ENCODE results near the gene OPA3. TPM values are rescaled to one million over a fixed set of nuclear protein-coding genes. Genes with fewer than 3 reads are reported as not detected.
"Not testable (repeated sequence)": the region's sequence is repeated elsewhere in the genome, so short reads cannot be mapped to it uniquely, and the experiment has no call there.

OPA3 gene
- total RNA-seq, 1 donor from 2014 or later, result 24.5 TPM

DNA sequence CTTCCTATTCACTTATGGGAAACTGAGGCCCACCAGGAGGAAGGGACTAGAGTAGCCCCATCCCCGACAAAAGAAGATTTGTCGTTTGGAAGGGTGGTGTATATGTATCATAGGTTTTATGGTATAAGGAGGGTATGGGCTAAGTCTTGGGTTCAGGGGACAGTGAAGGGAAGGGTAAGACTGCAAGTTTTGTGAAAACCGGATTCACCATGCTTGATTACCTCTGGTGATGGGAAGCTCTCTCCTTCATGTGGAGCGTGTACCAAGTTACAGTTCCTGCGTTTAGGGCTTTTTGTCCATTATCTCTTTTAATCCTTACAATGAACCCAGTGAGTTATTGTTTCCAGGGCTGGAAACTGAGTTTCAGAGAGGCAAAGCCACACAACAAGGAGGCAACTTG, 73.5 kb downstream of the OPA3 start:
- ATAC-seq, result no peak
- intact Hi-C loops (cut with DNase I), result no loop called here

DNA sequence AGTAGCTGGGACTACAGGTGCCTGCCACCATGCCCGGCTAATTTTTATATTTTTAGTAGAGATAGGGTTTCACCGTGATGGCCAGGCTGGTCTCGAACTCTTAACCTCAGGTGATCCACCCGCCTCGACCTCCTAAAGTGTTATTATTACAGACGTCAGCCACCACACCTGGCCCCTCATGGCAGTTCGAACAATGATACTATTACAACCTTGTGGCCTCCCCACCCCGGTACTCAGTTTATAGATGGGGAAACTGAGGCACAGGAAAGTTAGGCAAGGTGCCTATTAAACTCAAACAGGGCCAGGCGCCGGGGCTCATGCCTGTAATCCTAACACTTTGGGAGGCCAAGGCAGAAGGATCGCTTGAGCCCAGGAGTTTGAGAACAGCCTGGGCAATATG, 74.2 kb downstream of the OPA3 start:
- ATAC-seq; DNase-seq (ENCODE audit: missing footprints); intact Hi-C loops (cut with DNase I): not testable (repeated sequence)

More for the DNA sequence above, 73.5 kb downstream of the OPA3 start:
- DNase-seq (ENCODE audit: missing footprints), result no peak

GRCh38 chr19:45509692-45510015, 74.9 kb downstream of the OPA3 start:
- no peak for ATAC-seq
- DNase-seq (ENCODE audit: missing footprints), result no peak
- intact Hi-C loops (cut with DNase I), result loop anchor here (5.0 kb wide), 1 partner anchor 93 kb away; the partner anchor contains the start of gene GPR4

- intact Hi-C loops (cut with DNase I), result loop anchor here (5.0 kb wide), 1 partner anchor 93 kb away; the partner anchor contains the start of gene GPR4
- DNase-seq (ENCODE audit: missing footprints), result peak; percentile 91
- peak; percentile 35 for ATAC-seq
Observed at GRCh38 chr19:45508861-45509691, 75.5 kb downstream of the OPA3 start.

- ATAC-seq (peak; percentile 2), DNase-seq (ENCODE audit: missing footprints) (no peak)
- intact Hi-C loops (cut with DNase I), result loop anchor here (5.0 kb wide), 1 partner anchor 94 kb away; the partner anchor contains the start of gene GPR4
Observed at GRCh38 chr19:45508417-45508860, 76.2 kb downstream of the OPA3 start.

DNA sequence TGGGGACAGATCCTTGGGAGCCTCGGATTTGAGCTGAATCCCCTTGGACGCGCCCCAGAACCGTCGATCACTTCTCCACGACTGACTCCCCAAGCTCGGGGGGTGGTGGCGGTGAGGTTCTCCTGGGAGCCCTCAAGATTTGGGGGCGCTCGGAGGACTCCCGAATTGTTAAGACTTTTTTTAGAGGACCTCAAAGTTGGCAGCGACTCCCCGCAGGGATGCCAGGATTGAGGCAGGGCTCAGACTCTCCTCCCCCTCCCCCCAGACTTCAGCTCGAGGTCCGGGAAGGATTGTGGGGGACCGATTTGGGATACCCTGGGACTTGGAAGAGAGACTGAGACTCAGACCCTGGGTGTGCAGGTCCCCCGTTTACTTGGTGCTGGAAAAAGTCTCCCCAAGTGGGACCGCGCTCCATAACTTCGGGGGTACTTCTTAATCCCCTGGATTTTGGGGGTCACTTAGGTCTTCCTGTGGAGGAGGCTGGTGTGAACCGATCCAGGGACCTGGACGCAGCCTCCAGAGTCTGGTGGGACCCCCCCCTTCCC, 76.7 kb downstream of the OPA3 start:
- ATAC-seq, result no peak
- intact Hi-C loops (cut with DNase I), result loop anchor here (5.0 kb wide), 1 partner anchor 94 kb away; the partner anchor contains the start of gene GPR4
- peak; percentile 71 for DNase-seq (ENCODE audit: missing footprints)

DNA sequence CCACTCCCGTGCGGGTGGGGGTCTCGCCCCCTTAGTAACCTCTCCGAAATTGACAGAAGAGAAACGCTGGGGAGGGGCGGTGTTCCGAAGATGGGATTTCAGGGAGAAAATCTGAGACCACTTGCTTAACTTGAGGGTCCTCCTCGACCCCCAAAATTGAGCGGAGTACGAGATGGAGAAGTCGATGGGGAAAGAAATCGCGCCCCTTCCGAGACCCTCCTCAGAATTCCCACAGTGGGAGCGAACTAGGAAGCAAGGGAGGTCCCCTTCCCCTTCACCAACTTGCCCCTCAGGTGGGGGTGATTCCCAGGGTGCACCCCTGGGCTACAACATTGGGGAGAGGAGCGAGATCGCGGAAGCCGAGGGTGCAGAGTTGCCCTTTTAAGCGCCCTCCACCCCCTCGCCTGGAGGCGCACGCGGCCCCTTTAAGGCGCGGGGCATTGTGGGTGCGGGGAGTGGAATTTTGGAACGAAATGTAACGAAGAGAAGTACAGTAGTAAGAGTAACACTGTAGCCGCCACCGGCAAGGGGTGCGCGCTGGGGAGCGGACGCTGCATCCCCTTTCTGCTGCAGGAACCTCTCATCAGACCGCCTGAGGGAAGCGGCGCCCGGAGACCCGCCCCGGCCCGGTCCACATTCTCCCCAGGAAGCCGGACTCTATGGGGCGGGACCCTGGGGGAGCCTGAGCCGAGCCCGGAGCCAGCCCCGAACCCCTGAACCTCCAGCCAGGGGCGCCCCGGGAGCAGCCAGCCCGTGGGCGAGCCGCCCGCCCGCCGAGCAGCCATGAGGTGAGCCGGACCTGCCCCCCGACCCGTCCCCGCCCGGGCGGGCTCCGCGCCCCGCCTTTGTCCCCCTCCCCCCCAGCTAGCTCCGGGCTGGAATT, 77.4 kb downstream of the OPA3 start, which contains the start of gene VASP:
VASP (plus strand) TSS at position 491 of the 883 bp plus-strand sequence; CDS start at position 784, 293 bp downstream.
- ATAC-seq (peak; percentile 87), DNase-seq (ENCODE audit: missing footprints) (peak; percentile 94)
- intact Hi-C loops (cut with DNase I), result loop anchor here (5.0 kb wide), 1 partner anchor 95 kb away; the partner anchor contains the start of gene GPR4

- peak; percentile 87 for ATAC-seq
- DNase-seq (ENCODE audit: missing footprints), result peak; percentile 98
- intact Hi-C loops (cut with DNase I), result loop anchor here (5.0 kb wide), 1 partner anchor 96 kb away; the partner anchor contains the start of gene GPR4
Observed at GRCh38 chr19:45506246-45506988, 78.2 kb downstream of the OPA3 start.

DNA sequence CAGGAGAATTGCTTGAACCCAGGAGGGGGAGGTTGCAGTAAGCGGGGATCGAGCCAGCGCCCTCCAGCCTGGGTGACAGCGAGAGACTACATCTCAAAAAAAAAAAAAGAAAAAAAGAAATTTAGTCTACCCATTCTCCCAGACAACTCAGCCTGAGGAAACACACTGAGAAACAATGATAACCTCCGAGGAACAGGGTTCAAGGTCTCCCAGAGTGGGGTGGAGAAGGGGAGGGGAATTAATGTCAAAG, 78.7 kb downstream of the OPA3 start:
- DNase-seq (ENCODE audit: missing footprints) (no peak), ATAC-seq (no peak)
- intact Hi-C loops (cut with DNase I), result loop anchor here (5.0 kb wide), 1 partner anchor 96 kb away; the partner anchor contains the start of gene GPR4

- ATAC-seq, result no peak
- intact Hi-C loops (cut with DNase I), result loop anchor here (5.0 kb wide), 1 partner anchor 97 kb away; the partner anchor contains the start of gene GPR4
- DNase-seq (ENCODE audit: missing footprints), result no peak
Observed at GRCh38 chr19:45505151-45505995, 79.2 kb downstream of the OPA3 start.

GRCh38 chr19:45503909-45504308, 80.7 kb downstream of the OPA3 start:
- DNase-seq (ENCODE audit: missing footprints) (no peak), ATAC-seq (no peak)
- intact Hi-C loops (cut with DNase I), result no loop called here

DNA sequence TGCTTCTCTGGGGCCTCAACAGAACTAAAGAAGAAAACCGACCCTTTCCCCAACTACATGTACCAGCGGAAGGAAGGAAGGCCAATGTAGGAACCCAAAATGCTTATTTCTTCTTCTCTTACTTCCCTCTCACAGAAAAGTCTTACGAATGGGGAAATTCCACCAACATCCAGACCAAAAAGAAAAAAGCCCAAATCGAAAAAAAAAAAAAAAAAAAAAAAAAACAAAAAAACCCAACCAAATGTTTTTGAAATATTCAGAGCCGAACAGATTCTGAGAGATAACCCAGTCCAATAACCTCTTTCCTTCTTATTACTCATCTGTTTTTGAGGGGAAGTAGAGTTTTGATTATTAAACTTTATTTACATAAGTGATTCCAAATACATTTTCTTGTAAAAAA, 82.5 kb downstream of the OPA3 start:
- no peak for DNase-seq (ENCODE audit: missing footprints)
- intact Hi-C loops (cut with DNase I), result no loop called here
- no peak for ATAC-seq

DNA sequence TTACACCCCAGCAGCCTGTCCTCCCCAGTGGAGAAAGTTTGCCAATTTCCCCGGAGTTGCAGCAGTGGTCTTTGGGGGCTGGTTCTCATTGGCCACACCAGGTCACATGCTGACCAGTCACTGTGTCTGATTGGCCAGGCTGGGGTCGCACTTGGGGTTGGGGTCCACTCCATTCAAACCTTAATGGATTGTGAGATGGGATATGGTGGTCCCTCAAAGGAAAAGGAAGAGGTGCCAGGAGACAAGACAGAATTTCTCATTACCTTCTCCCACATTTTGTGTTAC, 82.9 kb downstream of the OPA3 start:
- DNase-seq (ENCODE audit: missing footprints) (no peak), ATAC-seq (no peak)
- intact Hi-C loops (cut with DNase I), result no loop called here

DNA sequence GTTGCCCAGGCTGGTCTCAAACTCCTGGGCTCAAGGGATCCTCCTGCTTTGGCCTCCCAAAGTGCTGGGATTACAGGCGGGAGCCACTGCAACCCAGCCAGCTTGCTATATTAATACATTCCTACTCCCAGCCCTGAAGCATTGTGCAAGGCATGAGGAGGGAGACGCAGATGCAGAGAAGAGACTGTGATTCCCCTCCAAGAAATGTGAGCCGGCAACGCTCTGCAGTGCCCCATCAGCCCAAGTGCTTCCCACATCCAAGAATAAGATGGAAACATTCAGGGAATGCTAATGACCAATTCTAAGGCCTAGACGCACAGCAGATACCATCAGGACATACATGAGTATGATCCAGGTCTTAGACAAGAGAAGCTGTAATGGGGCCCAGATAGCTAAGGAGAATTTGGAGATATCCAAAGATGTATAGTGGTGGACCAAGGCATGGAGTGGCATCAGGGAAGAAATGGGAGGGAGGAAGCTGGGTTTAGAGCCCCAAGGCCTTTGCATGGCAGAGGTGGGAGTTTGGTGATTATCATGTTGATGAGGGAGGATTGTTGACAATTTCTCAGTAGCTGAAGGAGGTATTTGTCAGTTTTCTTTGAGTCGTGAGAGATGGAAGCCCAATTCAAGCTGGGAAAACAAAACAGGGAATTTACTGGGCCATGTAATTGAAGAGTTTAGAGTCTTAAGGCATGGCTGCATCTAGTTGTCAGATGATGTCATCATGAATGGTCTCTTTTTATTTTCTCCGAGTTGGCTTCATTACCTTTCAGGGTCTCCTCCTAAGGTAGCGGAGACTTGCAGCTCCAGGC, 83.5 kb downstream of the OPA3 start:
- intact Hi-C loops (cut with DNase I), result no loop called here
- DNase-seq (ENCODE audit: missing footprints) (no peak), ATAC-seq (no peak)

DNA sequence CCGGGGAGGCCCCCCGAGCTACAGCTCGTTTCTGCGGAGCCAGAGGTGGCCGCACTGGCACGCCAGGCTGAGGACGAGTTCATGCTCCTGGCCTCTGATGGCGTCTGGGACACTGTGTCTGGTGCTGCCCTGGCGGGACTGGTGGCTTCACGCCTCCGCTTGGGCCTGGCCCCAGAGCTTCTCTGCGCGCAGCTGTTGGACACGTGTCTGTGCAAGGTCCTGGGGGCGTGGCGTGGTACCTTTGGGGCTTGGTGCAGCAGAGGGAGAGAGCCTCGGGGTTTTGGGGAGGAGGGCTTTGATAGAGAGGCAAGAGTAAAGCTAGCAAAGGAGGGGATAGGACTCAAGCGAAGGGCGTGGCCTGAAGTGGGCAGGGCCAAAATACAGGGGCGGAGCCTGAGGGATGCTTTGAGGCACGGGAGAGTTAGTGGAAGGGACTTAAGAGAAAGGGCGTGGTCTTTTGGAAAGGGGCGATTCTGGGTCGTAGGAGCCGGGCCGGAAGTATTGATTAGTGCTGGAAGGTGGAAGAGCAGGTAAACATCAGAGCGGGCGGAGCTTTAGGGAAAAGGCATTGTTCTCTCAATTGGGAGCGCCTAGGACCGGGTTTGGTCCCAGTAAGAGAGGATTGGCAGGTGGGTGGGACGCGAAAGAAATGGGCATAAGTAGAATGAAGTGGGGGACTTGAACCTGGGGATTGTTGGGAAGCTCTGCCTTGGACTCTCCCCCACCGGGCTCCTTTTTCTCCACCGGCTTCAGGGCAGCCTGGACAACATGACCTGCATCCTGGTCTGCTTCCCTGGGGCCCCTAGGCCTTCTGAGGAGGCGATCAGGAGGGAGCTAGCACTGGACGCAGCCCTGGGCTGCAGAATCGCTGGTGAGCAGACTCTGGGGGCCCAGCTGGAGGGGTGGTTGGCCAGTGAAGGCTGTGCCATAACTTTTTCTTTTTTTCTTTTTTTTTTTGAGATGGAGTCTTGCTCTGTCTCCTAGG, 85.1 kb downstream of the OPA3 start:
- no peak for ATAC-seq
- intact Hi-C loops (cut with DNase I), result loop anchor here (10.0 kb wide), 1 partner anchor 145 kb away; no protein-coding TSS in a partner anchor
- peak; percentile 67 for DNase-seq (ENCODE audit: missing footprints)
